Measurements from ENCODE around the gene FUBP3.

FUBP3 gene

GRCh38 chr9:130634191-130634768 is 54.9 kb downstream of the FUBP3 start:
- no peak for DNase-seq

GRCh38 chr9:130634801-130635200 is 55.4 kb downstream of the FUBP3 start:
- no peak for DNase-seq

GRCh38 chr9:130635306-130635705 is 55.9 kb downstream of the FUBP3 start:
- no peak for DNase-seq

- no peak for DNase-seq
Observed at GRCh38 chr9:130635721-130636647, 56.6 kb downstream of the FUBP3 start.

- no peak for DNase-seq
Observed at GRCh38 chr9:130636648-130637020, 57.3 kb downstream of the FUBP3 start.

GRCh38 chr9:130638284-130639123 is 59.1 kb downstream of the FUBP3 start:
- no peak for DNase-seq

- no peak for DNase-seq
Observed at GRCh38 chr9:130639124-130639765, 59.9 kb downstream of the FUBP3 start.

GRCh38 chr9:130639866-130640555 is 60.6 kb downstream of the FUBP3 start:
- DNase-seq = no peak

GRCh38 chr9:130640681-130641080 is 61.3 kb downstream of the FUBP3 start:
- DNase-seq = no peak

- DNase-seq = no peak
Observed at GRCh38 chr9:130642926-130643325, 63.5 kb downstream of the FUBP3 start.

- no peak for DNase-seq
Observed at GRCh38 chr9:130651221-130651620, 71.8 kb downstream of the FUBP3 start.

GRCh38 chr9:130651752-130652151 is 72.4 kb downstream of the FUBP3 start:
- no peak for DNase-seq

- no peak for DNase-seq
Observed at GRCh38 chr9:130654879-130655278, 75.5 kb downstream of the FUBP3 start.

GRCh38 chr9:130658893-130659698 is 79.7 kb downstream of the FUBP3 start:
- DNase-seq = no peak

GRCh38 chr9:130659699-130660248 is 80.4 kb downstream of the FUBP3 start:
- DNase-seq = no peak

GRCh38 chr9:130660326-130660682 is 80.9 kb downstream of the FUBP3 start:
- DNase-seq = no peak

GRCh38 chr9:130660683-130661450 is 81.5 kb downstream of the FUBP3 start:
- DNase-seq = no peak

- DNase-seq = no peak
Observed at GRCh38 chr9:130661451-130662098, 82.2 kb downstream of the FUBP3 start.
